HG02981 (cell line): ENCODE data around the gene DPPA3.
"Not testable (repeated sequence)": the region's sequence is repeated elsewhere in the genome, so short reads cannot be mapped to it uniquely, and the experiment has no call there.

Experiments used
- ATAC-seq: cut with Tn5 transposase; IDR thresholded peaks from one replicate; pipeline ENCODE4 v1.9.1; 2021; ENCODE audit warnings: mild to moderate bottlenecking, moderate library complexity; ENCODE audit not compliant: unreplicated experiment

The DPPA3 gene

GRCh38 chr12:7729746-7730145 is 18.5 kb downstream of the DPPA3 start:
- no peak for ATAC-seq

DNA sequence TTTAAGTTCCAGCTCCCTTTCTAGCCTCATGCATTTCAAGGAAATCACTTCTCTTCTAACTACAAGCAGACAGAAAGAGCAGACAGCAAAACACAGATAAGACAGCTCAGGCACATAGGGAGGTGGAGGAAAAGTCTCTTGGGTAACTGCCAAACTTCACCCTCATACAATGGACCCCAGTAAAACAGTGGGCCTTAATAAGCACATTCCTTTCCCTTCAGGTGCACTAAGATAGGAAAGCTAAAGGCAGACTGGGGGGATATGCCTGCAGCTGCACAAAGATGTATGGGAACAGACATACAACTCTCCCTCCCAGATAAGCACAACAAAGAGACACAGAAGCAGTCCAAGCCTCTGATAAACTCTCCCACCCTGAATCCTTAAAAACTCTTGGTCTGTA is 19.8 kb downstream of the DPPA3 start:
- ATAC-seq, result not testable (repeated sequence)

GRCh38 chr12:7731486-7731885 is 20.3 kb downstream of the DPPA3 start:
- ATAC-seq, result no peak

DNA sequence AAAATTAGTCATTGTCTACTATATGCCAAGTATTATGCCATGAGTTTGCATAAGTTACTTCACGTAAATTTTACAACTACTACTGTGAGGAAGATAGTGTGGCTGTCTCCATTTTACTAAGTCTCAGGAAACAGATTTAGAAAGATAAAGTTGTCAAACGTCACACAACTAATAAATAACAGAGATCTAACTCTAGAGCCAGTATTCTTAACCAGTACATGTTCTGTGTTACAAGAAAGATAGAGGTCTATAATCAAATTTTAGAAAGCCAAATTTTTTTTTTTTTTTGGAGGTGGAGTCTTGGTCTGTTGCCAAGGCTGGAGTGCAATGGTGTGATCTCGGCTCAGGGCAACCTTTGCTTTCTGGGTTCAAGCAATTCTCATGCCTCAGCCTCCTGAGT is 21.8 kb downstream of the DPPA3 start:
- ATAC-seq, result no peak

- no peak for ATAC-seq
Observed at GRCh38 chr12:7747246-7747645, 36.0 kb downstream of the DPPA3 start, which contains the start of gene CLEC4C. Gene CLEC4C, minus strand, starts transcription at chr12:7747375. Its CDS starts 27 bp downstream, at chr12:7747348.

DNA sequence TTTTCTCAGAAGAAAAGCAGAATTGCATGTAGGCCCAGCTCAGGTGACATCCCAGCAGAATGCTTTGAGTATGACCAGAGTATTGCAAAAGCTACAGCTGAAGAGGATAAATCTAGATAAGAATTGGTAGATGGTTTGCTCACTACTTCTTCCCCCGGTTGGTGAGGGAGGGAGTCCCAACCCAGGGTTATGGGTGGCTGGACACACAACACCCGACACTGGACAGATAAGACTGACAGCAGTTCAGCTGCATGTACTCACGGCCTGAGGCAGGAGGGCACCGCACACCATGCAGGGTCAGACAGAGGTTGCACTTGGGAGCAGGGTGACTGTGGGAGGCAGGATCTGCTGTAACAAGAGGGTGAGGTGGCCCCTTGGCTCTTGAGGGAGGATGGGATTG is 37.6 kb downstream of the DPPA3 start:
- ATAC-seq, result no peak

DNA sequence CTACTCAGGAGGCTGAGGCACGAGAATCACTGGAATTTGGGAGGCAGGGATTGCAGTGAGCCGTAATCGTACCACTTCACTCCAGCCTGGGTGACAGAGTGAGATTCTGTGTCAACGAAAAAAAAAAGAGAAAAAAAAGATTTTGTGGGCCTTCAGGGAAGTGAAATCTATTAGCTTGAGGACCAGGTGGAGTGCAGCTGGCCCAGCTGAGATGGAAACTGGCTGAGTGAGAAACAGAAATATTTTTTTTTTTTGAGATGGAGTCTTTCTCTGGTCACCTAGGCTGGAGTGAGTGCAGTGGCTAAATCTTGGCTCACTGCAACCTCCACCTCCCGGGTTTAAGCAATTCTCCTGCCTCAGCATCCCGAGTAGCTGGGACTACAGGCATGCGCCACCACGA is 38.2 kb downstream of the DPPA3 start:
- ATAC-seq, result no peak

DNA sequence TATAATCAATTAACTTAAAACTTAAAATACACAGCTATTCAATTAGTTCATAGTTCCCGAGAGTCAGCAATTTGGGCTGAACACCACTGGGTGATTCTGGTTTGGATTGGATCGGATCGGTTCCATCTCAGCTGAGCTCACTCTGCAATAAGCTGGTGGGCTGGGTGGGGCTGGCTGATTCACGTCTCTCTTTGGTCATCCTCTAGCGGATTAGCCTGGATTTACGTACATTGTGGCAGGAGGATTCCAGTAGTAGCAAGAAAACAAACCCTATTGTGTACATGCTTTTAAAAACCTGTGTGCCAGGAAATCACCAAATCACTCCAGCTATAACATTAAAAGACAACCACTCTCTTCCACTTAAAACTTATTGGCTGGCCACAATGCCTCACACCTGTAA is 39.1 kb downstream of the DPPA3 start:
- no peak for ATAC-seq

- ATAC-seq, result no peak
Observed at GRCh38 chr12:7751394-7751793, 40.2 kb downstream of the DPPA3 start.

DNA sequence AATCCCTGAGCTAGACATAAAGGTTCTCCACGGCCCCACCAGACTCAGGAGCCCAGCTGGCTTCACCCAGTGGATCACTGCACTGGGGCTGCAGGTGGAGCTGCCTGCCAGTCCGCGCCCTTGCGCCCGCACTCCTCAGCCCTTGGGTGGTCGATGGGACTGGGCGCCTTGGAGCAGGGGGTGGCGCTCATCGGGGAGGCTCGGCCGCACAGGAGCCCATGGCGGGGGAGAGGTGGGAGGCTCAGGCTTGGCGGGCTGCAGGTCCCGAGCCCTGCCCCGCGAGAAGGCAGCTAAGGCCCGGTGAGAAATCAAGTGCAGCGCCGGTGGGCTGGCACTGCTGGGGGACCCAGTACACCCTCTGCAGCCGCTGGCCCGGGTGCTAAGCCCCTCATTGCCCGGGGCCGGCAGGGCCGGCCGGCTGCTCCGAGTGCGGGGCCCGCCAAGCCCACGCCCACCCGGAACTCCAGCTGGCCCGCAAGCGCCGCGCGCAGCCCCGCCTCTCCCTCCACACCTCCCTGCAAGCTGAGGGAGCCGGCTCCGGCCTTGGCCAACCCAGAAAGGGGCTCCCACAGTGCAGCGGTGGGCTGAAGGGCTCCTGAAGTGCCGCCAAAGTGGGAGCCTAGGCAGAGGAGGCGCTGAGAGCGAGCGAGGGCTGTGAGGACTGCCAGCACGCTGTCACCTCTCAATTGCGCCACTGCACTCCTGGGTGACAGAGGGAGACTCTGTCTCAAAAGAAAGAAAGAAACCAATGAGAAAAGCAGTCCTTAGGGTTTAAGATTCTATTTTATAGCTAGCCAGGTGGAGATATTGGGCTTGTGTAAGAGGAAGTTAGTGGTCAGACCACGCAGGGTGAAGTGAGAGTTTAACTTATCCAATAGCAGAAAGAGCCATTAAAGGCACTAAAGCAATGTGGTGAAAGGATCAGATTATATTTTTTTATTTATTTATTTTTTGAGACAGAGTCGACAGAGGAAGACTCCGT is 41.0 kb downstream of the DPPA3 start:
- ATAC-seq, result not testable (repeated sequence)

DNA sequence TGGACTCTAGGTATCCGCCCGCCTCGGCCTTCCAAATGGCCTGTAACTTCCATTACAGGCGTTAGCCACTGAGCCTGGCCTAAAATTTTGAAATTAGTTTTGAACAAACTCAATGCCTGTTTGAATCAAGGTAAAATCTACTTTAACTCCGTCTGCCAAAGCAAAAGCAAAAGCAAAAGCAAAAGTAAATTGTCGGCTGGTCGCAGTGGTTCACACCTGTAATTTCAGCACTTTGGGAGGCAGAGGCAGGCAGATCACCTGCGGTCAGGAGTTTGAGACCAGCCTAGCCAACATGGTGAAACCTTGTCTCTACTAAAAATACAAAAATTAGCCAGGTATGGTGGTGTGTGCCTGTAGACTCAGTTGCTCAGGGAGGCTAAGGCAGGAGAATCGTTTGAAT is 44.4 kb downstream of the DPPA3 start:
- ATAC-seq, result not testable (repeated sequence)

- ATAC-seq, result no peak
Observed at GRCh38 chr12:7756993-7757392, 45.8 kb downstream of the DPPA3 start.

DNA sequence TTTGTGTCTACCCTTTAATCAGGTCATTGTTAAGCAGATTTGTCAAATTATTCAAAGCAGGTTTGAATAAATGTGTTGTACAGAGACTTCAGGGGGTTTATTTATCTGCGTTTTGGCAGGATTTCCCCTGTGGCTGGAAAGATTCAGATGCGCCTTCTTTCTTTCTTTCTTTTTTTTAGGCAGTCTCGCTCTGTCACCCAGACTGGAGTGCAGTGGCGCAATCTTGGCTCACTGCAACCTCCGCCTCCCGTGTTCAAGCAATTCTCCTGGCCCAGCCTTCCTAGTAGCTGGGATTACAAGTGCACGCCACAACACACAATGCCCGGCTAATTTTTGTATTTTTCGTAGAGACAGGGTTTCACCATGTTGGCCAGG is 47.5 kb downstream of the DPPA3 start:
- ATAC-seq, result no peak
